GM19043 (cell line): Measurements from ENCODE around the gene CBLN1.
"Not testable (repeated sequence)": the region's sequence is repeated elsewhere in the genome, so short reads cannot be mapped to it uniquely, and the experiment has no call there.

ENCODE experiments used
- ATAC-seq: cut with Tn5 transposase; IDR thresholded peaks from one replicate; pipeline ENCODE4 v1.9.1; 2021; ENCODE audit warnings: low read depth; ENCODE audit not compliant: unreplicated experiment

Gene CBLN1

GRCh38 chr16:49277766-49278566, 3.7 kb downstream of the CBLN1 start:
- ATAC-seq = no peak

- no peak for ATAC-seq
These were observed 4.3 kb downstream of the CBLN1 start for GRCh38 chr16:49277386-49277742.

- ATAC-seq = no peak
These were observed 4.8 kb downstream of the CBLN1 start for GRCh38 chr16:49276646-49277385.

GRCh38 chr16:49275870-49276269, 5.8 kb downstream of the CBLN1 start:
- ATAC-seq = no peak

GRCh38 chr16:49275050-49275730, 6.4 kb downstream of the CBLN1 start:
- no peak for ATAC-seq

GRCh38 chr16:49274591-49274990, 7.0 kb downstream of the CBLN1 start:
- no peak for ATAC-seq

- ATAC-seq = no peak
These were observed 7.9 kb downstream of the CBLN1 start for GRCh38 chr16:49273771-49274170.

GRCh38 chr16:49271363-49271762, 10.3 kb downstream of the CBLN1 start:
- no peak for ATAC-seq

- ATAC-seq = no peak
These were observed 12.4 kb downstream of the CBLN1 start for GRCh38 chr16:49269201-49269600.

GRCh38 chr16:49268667-49269066, 13.0 kb downstream of the CBLN1 start:
- no peak for ATAC-seq

- no peak for ATAC-seq
These were observed 19.1 kb downstream of the CBLN1 start for GRCh38 chr16:49262501-49262900.

- ATAC-seq = no peak
These were observed 19.7 kb downstream of the CBLN1 start for GRCh38 chr16:49261930-49262329.

- no peak for ATAC-seq
These were observed 20.6 kb downstream of the CBLN1 start for GRCh38 chr16:49260956-49261530.

GRCh38 chr16:49260253-49260652, 21.4 kb downstream of the CBLN1 start:
- no peak for ATAC-seq

- ATAC-seq = no peak
These were observed 22.3 kb downstream of the CBLN1 start for GRCh38 chr16:49259330-49259729.

GRCh38 chr16:49250689-49251088, 30.9 kb downstream of the CBLN1 start:
- no peak for ATAC-seq

- no peak for ATAC-seq
These were observed 33.4 kb downstream of the CBLN1 start for GRCh38 chr16:49248227-49248626.

- ATAC-seq = no peak
These were observed 45.4 kb downstream of the CBLN1 start for GRCh38 chr16:49236216-49236615.

- not testable (repeated sequence) for ATAC-seq
These were observed 53.3 kb downstream of the CBLN1 start for GRCh38 chr16:49228335-49228734.
